Testis (tissue), 2 donors: ENCODE data around the gene EDN2.

ENCODE experiments used
- CTCF ChIP-seq, 3 experiments: fragments of 450-650 bp in 2 of 3; fragments of 200-600 bp in 1 of 3; sonication (generic) in 1 of 3; IDR thresholded peaks; one replicate each; pipeline ENCODE4 v1.5.1; 2016 to 2019; ENCODE audit warnings: antibody characterized with exemption in 3 of 3, mild to moderate bottlenecking in 2 of 3, moderate library complexity in 1 of 3
- POLR2A ChIP-seq: fragments of 450-650 bp; IDR thresholded peaks from one replicate; pipeline ENCODE4 v1.6.1; 2017; ENCODE audit warnings: antibody characterized with exemption, mild to moderate bottlenecking, moderate library complexity

- TF ChIP-seq CTCF (IDR thresholded peaks at IDR 0.05) (no peak), POLR2A (no peak)
Measured at GRCh38 chr1:41530411-41530810, 45.9 kb upstream of the EDN2 start.
